SK-N-MC (cell line): ENCODE results near the gene ARHGEF17.

ENCODE experiments used
- EZH2 ChIP-seq: fragments of 200-600 bp; sonication (generic); IDR thresholded peaks from one replicate; pipeline ENCODE4 v1.6.1; 2017; ENCODE audit warnings: antibody characterized with exemption
- POLR2AphosphoS5 ChIP-seq: IDR thresholded peaks from 2 replicates; pipeline ENCODE4 v1.6.1; 2012; ENCODE audit warnings: mild to moderate bottlenecking, low read depth, low read length, borderline replicate concordance

DNA sequence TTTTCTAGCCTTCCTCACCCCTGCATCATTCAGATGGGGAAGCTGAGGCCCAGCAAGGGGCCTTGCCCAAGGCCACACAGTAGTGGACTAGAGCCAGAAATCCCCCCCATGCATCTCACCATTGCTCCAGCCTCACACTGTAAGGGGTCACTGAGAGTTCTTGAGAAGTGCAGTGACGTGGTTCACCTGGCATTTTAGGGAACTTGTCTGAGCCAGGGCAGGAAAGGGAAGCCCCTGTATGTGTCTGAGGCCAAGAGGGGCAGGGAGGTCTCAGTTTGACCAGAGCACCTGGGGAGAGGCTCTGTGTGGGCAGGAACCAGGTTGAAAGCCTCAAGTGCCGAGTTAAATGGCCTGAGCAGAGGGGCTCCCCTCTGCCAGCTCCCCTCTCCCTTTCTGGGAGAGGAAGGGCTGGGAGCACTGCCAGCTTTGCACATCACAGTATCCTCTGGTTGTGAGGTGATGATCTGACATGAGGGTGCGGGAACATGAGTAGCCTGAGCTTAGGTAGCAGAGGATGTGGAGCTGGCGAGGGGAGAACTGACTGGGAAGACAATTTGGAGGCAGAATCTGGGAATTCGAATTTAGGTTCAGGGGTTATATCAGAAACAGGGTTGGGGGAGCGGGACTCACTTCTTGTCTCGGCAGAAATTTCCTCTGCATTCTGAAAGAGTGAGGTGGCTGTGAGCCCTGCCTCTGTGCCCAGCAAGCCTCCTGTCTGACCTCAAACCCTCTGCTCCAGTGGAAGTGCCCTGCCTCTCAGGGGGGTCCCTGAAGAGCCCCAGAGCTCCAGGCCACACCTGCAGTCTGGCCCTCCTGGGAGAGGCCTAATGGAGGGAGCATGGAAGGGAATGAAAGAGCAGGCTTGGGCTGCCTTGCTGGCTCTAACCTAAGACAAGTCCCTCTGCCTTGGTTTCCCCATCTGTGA is 14.6 kb downstream of the ARHGEF17 start:
- TF ChIP-seq EZH2 (no peak), POLR2AphosphoS5 (no peak)
